Epithelial cell of prostate (primary cell): ENCODE measurements around the gene CCDC127.
"Not testable (repeated sequence)": the region's sequence is repeated elsewhere in the genome, so short reads cannot be mapped to it uniquely, and the experiment has no call there.

Source experiments
- DNase-seq: peaks from one replicate; pipeline ENCODE4 v3.0.0-alpha.2; 2011; ENCODE audit warnings: low read depth, low spot score
- H3K27ac ChIP-seq: fragments of 450-650 bp; 2 replicates; pipeline ENCODE4 v1.5.1; 2017; ENCODE audit warnings: mild to moderate bottlenecking

CCDC127 gene

GRCh38 chr5:235527-235926 is 17.6 kb upstream of the CCDC127 start:
- DNase-seq, H3K27ac ChIP-seq: not testable (repeated sequence)

GRCh38 chr5:234450-234849 is 16.5 kb upstream of the CCDC127 start:
- no peak for DNase-seq
- H3K27ac ChIP-seq = no peak overlapping the region

GRCh38 chr5:233426-233825 is 15.5 kb upstream of the CCDC127 start:
- not testable (repeated sequence) for DNase-seq

GRCh38 chr5:231661-232060 is 13.7 kb upstream of the CCDC127 start:
- no peak for DNase-seq
- no peak overlapping the region for H3K27ac ChIP-seq

More at GRCh38 chr5:233426-233825, 15.5 kb upstream of the CCDC127 start:
- not testable (repeated sequence) for H3K27ac ChIP-seq

- no peak for DNase-seq
- H3K27ac ChIP-seq = no peak overlapping the region
These were observed 12.8 kb upstream of the CCDC127 start for GRCh38 chr5:230711-231110.

- H3K27ac ChIP-seq = no peak overlapping the region
- DNase-seq = no peak
These were observed 10.9 kb upstream of the CCDC127 start for GRCh38 chr5:228886-229285.

- DNase-seq, H3K27ac ChIP-seq: not testable (repeated sequence)
These were observed 9.4 kb upstream of the CCDC127 start for GRCh38 chr5:227375-227774.

GRCh38 chr5:225334-225733 is 7.4 kb upstream of the CCDC127 start:
- DNase-seq = no peak
- no peak overlapping the region for H3K27ac ChIP-seq

- H3K27ac ChIP-seq = no peak overlapping the region
These were observed 5.8 kb upstream of the CCDC127 start for GRCh38 chr5:223791-224190.

GRCh38 chr5:222951-223715 is 5.2 kb upstream of the CCDC127 start:
- H3K27ac ChIP-seq, DNase-seq: not testable (repeated sequence)

More at GRCh38 chr5:223791-224190, 5.8 kb upstream of the CCDC127 start:
- no peak for DNase-seq

GRCh38 chr5:219991-220390 is 2.0 kb upstream of the CCDC127 start:
- DNase-seq = no peak
- H3K27ac ChIP-seq = no peak overlapping the region

GRCh38 chr5:219460-219863 is 1.5 kb upstream of the CCDC127 start:
- H3K27ac ChIP-seq = peak overlapping the region; percentile 49
- no peak for DNase-seq

GRCh38 chr5:218457-219291 is 721 bp upstream of the CCDC127 start:
- H3K27ac ChIP-seq = peak overlapping the region; percentile 49
- DNase-seq = no peak

GRCh38 chr5:216076-216475 is 1.9 kb downstream of the CCDC127 start:
- DNase-seq = not testable (repeated sequence)

GRCh38 chr5:215256-215655 is 2.7 kb downstream of the CCDC127 start:
- not testable (repeated sequence) for DNase-seq, H3K27ac ChIP-seq

More at GRCh38 chr5:216076-216475, 1.9 kb downstream of the CCDC127 start:
- H3K27ac ChIP-seq = not testable (repeated sequence)

- H3K27ac ChIP-seq = no peak overlapping the region
- DNase-seq = no peak
These were observed 4.1 kb downstream of the CCDC127 start for GRCh38 chr5:213803-214395.

- no peak overlapping the region for H3K27ac ChIP-seq
- no peak for DNase-seq
These were observed 9.4 kb downstream of the CCDC127 start for GRCh38 chr5:208449-209114.

- H3K27ac ChIP-seq = no peak overlapping the region
- no peak for DNase-seq
These were observed 10.4 kb downstream of the CCDC127 start for GRCh38 chr5:207599-207998.

GRCh38 chr5:206927-207536 is 10.9 kb downstream of the CCDC127 start:
- no peak overlapping the region for H3K27ac ChIP-seq
- DNase-seq = no peak

GRCh38 chr5:206406-206805 is 11.5 kb downstream of the CCDC127 start:
- no peak for DNase-seq
- H3K27ac ChIP-seq = no peak overlapping the region
